Measurements from ENCODE around the gene PRPF40A. TPM values are rescaled to one million over a fixed set of nuclear protein-coding genes. Genes with fewer than 3 reads are reported as not detected.

PRPF40A gene
- total RNA-seq (2022; extraction: Qiagen RNA extraction; ENCODE audit: low read depth) = 73.5 to 89.4 TPM (median 84.7 TPM) in 5 replicates

GRCh38 chr2:152717228-152718075, at the start of gene PRPF40A:
TSS of gene PRPF40A (minus strand) at chr2:152717461. CDS start at chr2:152717439, 22 bp downstream.

GRCh38 chr2:152718076-152718908, 1.0 kb upstream of the PRPF40A start, which contains the start of gene ARL6IP6:
TSS of gene ARL6IP6 (plus strand) at chr2:152718620. CDS start at chr2:152718625, 5 bp downstream.

Other genes starting within 250 kb of the PRPF40A start
- 18.6 to 25.2 TPM (median 21.8 TPM) in 5 replicates for gene ARL6IP6, start 1.2 kb upstream of the PRPF40A start, total RNA-seq (2022; extraction: Qiagen RNA extraction; ENCODE audit: low read depth)

Measured in A549 treated with GW870086 at 1 μM for 4 hours (cell line).